Hematopoietic multipotent progenitor cell treated with erythropoietin and hydrocortisone succinate and interleukin-3 and kit ligand, for 4 days (in vitro differentiated cells): ENCODE results near the gene PDILT.
"Not testable (repeated sequence)": the region's sequence is repeated elsewhere in the genome, so short reads cannot be mapped to it uniquely, and the experiment has no call there.

Experiments used
- DNase-seq: peaks from one replicate; pipeline ENCODE4 v3.0.0-alpha.2; 2015

The PDILT gene, protein sequence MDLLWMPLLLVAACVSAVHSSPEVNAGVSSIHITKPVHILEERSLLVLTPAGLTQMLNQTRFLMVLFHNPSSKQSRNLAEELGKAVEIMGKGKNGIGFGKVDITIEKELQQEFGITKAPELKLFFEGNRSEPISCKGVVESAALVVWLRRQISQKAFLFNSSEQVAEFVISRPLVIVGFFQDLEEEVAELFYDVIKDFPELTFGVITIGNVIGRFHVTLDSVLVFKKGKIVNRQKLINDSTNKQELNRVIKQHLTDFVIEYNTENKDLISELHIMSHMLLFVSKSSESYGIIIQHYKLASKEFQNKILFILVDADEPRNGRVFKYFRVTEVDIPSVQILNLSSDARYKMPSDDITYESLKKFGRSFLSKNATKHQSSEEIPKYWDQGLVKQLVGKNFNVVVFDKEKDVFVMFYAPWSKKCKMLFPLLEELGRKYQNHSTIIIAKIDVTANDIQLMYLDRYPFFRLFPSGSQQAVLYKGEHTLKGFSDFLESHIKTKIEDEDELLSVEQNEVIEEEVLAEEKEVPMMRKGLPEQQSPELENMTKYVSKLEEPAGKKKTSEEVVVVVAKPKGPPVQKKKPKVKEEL

DNA sequence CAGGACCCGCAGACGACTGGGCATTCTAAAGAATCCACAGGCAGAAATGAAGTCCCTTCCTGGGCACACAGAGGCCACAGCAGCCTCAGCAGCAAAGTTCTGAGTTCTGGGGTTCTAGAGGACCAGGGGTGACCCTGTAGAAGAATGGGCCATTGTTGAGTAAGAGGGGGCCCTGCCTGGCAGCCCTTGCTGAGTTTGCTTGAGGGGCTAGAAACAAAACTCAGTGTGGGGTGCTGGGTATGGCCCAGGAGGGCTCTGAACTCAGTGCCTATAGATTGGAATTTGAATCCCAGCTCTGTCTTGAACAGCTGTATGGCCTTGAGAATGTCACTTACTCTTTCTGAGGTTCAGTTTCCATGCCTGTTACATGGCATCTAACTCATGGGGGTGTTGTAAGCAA, at the start of gene PDILT:
Gene PDILT (minus strand): TSS at position 101 of the 400 bp plus-strand sequence. CDS start 5,437 bp downstream, outside the sequence.
- no peak for DNase-seq

GRCh38 chr16:20453633-20454032, 49.1 kb upstream of the PDILT start:
- not testable (repeated sequence) for DNase-seq

DNA sequence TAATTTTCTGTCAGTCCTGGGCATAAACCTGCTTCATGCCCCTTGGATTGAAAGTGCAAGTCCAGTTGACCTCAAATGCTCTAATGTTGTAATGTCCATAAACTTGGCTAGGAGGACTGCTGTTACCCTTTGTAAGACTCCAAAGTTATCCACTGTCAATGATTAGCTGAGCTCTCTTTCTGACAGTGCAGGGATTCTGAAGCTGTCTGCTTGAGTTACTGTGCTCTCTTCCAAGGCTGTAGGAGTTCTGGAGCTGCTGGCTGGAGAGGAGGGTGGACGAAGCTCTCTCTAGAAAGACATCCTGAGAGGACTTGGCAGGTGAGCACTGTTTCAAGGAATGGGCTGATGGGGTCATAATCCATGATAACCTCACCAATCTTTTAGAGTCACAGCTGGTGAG, 46.8 kb upstream of the PDILT start, which contains the start of gene ACSM2A:
Gene ACSM2A (plus strand): TSS at position 158 of the 400 bp plus-strand sequence. CDS start 8,594 bp downstream, outside the sequence.
- not testable (repeated sequence) for DNase-seq

DNA sequence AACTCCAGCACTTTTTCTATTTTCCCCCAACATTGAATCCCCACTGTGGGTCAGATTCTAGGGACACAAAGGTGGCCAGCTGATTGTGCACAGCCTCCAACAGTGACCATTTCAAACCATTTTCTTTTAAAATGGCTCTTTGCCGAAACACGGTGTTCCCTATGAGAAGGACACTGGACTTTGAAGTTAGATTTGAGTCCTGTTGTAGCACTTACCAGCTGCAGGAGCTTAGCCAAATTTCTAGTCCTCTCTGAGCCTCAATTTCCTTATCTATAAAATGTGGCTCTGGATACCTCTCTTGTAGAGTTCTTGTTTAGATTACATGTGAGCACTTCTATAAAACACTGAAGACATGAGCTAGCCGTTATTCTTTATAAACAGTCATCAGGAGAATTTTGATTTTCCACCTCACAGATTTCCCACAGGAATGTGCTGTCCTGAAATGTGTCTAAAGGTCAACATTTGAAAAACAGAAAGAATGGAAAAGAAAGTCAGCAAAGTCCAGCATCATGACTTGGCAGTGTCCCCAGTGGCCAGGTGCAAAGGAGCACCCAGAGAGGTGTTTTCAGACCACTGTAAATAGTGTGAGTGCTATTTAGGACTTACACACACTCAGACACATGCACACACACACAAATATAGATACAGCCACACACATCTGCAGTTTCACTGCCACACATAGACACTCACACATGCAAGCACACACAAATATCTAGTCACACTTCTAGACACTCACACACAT, 42.3 kb upstream of the PDILT start:
- DNase-seq: not testable (repeated sequence)

DNA sequence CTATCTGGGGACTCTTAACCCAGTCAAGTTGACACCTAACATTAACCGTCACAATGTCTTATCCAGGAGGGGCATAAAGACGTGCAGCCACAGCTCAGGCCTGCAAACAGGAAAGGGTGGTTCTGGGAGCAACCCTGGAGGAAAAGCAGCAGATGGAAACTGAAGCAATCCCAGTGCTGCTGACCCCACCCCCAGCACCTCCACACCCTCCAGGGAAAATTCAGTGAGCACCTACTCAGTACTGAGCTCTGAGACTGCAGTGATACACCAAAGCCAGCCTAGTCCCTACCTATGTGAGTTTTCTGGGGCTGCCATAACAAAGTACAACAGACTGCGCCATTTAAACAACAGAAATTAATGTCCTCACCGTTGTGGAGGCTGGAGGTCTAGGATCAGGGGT, 37.3 kb upstream of the PDILT start:
- DNase-seq: not testable (repeated sequence)

GRCh38 chr16:20441191-20441590, 36.7 kb upstream of the PDILT start:
- DNase-seq: no peak

GRCh38 chr16:20440731-20441130, 36.2 kb upstream of the PDILT start:
- DNase-seq: not testable (repeated sequence)

- DNase-seq: not testable (repeated sequence)
Measured at GRCh38 chr16:20439820-20440231, 35.3 kb upstream of the PDILT start.

- not testable (repeated sequence) for DNase-seq
Measured at GRCh38 chr16:20438950-20439349, 34.4 kb upstream of the PDILT start.

DNA sequence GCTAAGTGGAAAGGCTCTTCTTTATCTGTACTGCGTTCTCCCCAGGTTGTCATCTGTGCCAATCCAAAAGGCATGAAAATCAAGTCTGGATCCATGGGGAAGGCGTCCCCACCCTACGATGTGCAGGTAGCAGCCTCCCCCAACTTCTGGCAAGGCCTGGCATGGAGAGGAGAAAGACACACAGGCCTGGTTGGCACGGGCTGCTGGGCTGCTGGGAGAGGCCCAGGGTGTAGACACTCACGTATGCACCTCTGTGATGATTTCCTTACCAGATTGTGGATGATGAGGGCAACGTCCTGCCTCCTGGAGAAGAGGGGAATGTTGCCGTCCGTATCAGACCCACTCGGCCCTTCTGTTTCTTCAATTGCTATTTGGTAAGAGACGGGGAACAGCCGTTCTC, 26.4 kb upstream of the PDILT start:
- DNase-seq: no peak

DNA sequence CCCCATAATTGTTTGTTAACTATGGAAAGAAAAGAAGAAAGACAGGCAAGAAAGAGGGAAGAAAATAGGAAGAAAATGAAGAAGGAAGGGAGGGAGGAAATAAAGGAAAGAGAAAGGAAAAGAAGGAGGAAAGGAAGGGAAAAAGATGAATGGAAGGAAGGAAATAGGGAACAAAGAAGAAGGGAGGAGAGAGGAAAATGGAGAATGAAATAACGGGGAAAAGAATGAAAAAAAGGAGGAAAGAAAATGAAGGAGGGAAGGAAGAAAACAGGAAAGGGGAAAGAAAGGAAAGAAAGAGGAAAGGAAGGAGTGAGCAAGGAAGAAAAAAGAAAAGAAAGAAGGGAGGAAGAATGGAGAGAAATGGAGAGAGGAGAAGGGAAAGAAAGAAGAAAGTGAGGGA, 25.9 kb upstream of the PDILT start:
- DNase-seq: not testable (repeated sequence)

DNA sequence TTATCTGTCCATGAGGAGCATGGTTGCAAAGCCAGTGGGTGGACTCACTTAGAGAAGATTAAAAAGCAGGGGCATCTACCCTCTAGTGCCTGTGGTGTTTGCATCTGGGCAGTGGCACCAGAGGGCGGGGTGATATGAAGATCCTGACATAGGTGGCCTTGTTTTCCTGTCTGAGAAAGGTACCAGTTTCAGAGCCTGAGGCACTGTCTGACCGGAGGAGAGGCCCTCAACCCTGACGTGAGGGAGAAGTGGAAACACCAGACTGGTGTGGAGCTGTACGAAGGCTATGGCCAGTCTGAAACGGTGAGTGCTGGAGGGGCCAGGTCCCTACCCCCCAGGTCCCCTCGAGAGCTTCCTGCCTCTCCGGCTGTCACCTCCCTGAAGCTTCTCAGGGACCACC, 25.0 kb upstream of the PDILT start:
- DNase-seq: not testable (repeated sequence)

- DNase-seq: not testable (repeated sequence)
Measured at GRCh38 chr16:20427401-20427797, 22.9 kb upstream of the PDILT start.

- no peak for DNase-seq
Measured at GRCh38 chr16:20424129-20424866, 19.8 kb upstream of the PDILT start.

GRCh38 chr16:20423772-20424128, 19.2 kb upstream of the PDILT start:
- DNase-seq: not testable (repeated sequence)

DNA sequence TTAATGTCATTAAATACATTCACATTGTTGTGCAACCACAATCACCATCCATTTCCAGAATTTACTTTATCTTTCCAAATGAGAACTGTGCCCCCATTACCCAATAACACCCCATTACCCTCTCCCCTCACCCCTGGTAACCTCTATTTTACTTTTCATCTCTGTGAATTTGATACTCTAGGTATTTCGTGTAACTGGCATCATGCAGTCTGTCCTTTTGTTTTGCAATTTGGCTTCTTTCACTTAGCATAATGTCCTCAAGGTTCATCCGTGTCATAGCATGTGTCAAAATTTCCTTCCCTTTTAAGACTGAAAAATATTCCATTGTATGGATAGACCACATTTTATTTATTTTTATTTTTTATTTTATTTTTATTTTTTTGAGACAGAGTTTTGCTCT, 17.2 kb upstream of the PDILT start:
- DNase-seq: not testable (repeated sequence)

DNA sequence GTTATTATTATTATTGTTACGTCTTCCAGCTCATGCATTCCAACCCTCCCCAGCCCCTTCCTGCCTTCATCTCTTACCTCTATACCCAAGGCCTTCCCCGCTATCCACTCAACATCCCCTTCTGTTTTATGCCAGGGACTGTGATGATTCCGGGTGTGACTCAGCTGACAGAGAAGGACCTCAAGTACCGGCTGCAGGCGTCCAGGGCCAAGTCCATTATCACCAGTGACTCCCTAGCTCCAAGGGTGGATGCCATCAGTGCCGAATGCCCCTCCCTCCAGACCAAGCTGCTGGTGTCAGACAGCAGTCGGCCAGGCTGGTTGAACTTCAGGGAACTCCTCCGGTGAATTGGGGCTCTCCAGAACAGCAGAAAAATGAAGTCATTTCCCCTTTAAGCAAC, 14.6 kb upstream of the PDILT start:
- DNase-seq: not testable (repeated sequence)

DNA sequence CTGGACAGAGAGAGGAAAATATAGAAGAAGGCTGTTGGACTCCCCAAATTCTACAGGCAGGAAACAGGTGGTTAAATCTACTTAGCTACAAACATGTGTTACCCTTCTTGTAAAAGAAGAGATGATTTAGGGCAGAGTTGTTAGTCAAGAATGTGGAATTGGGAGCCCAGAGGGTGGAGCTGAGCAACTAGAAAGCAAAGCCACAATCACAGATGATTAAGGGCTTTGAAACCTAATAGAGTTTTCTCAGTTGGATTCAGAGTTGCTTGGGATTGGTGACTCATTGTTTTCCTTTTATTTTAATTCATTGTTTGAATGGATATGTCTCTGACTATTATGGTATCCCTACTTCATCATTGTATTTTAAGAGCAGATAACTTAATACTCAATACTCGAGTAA, 11.0 kb upstream of the PDILT start:
- DNase-seq: no peak

DNA sequence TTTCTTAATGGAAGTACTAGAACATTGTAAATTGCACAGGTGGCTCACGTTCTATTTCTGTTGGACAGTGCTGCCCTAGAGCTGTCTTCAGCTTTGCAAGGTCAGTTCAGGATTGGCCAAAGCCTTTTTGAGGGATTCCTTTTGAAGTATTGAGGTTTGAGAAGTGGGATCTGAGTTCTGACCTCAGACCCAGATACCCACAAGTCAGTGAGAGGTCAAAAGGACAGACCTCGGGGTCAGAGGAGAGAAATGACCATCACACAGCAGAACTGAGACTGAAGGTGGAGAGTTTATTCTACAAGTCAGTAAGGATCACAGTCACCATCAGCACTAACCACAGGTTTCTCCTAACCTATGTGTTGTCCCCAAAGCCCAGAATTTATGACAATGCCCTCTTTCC, 6.5 kb upstream of the PDILT start:
- no peak for DNase-seq

DNA sequence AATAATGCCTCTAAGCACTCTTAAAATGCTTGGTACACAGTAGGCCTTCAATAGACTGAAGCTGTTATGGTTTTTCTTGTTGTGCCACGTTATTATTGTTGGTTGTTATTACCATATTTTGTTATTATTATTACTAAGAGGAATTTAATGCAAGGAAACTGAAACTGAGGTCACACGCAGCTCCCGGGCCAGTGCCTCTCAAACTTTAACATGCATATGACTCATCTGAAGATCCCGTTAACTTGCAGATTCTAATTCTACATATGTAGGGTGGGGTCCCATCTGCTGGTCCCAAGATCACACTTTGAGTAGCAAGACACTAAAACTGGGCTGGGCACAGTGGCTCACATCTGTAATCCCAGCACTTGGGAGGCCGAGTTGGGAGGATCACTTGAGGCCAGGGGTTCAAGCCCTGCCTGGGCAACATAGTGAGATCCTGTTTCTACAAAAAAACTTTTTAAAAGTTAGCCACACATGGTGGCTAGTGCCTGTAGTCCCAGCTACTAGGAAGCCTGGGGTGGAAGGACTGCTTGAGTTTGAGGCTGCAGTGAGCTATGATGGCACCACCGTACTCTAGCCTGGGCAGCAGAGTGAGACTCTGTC, 5.7 kb upstream of the PDILT start:
- DNase-seq: no peak

GRCh38 chr16:20409398-20410120, 5.0 kb upstream of the PDILT start, which contains the start of gene ACSM5:
ACSM5 (plus strand) TSS chr16:20409534; CDS start chr16:20411485, 1,951 bp downstream.
- no peak for DNase-seq

- no peak for DNase-seq
Measured at GRCh38 chr16:20402651-20403050, 1.9 kb downstream of the PDILT start.
